HG02642 (cell line): ENCODE results near the gene LMO4.

Experiments
- ATAC-seq: cut with Tn5 transposase; IDR thresholded peaks from one replicate; pipeline ENCODE4 v1.9.1; 2021; ENCODE audit warnings: mild to moderate bottlenecking; ENCODE audit not compliant: unreplicated experiment, poor library complexity

The LMO4 gene, protein sequence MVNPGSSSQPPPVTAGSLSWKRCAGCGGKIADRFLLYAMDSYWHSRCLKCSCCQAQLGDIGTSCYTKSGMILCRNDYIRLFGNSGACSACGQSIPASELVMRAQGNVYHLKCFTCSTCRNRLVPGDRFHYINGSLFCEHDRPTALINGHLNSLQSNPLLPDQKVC

DNA sequence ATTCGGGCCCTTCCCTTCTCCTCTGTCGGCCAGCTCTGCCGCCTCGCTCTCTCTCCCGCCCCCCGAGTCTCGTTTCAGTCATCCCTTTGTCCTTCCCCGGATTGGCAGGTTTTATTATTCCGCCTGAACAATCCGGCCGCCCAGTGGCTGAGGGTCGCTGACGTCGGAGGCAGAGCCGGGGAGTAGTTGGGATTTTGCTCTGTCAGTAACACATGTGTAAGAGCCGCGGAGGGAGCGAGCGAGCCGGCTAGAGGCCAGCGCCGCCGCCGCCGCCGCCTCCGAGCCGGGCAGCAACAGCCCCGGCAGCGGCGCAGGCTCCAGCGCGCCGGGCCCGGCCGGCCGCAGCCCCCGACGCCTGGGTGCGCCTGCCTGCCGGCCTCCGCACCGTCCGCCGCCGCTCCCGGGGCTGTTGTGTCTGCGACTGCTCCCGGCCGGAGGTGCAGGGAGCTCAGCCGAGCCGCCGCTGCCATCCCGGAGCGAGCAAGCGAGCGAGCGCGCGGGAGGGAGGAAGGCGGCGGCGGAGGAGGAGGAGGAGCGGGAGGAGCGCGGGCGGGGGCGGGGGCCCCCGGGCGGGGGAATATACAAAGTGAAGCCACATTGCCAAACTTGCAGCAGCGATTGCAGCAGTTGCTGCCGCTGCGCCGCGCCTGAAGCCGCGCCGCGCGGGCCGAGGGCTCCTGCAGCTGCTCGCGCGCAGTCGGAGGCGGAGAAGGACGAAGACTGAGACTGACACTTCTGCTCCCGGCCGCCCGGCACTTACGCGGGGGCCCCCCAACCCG, at the start of gene LMO4:
Gene LMO4, plus strand, starts transcription at position 609 of the 779 bp plus-strand sequence. CDS start 3,136 bp downstream, outside the sequence.
- peak; percentile 83 for ATAC-seq

GRCh38 chr1:87279536-87279875, 49.2 kb upstream of the LMO4 start:
- ATAC-seq: no peak

DNA sequence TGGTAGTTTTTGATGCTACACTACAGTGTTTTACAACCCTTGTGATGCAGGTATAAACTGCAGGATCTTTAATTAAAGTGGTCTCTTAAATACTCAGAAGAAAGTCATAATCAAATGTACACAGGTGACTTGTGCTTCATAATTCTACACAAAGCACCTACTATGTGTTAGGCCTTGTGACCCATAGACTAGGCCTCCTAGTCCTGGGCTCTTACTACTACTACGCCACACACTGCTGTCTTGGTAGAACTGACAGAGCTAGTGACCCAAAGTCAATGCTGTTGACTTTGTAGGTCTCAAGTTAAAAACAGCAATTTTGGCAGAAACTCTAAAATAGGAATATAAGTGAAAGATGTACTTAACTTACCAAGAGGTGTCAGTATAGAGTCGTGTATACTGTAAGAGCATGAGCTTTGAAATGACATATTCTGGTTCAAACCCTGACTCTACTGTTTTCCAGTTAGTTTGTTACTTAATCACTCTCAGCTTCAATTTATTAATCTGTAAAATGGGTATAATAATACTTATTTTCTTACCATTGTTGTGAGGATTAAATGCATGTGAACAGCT, 48.6 kb upstream of the LMO4 start:
- no peak for ATAC-seq

DNA sequence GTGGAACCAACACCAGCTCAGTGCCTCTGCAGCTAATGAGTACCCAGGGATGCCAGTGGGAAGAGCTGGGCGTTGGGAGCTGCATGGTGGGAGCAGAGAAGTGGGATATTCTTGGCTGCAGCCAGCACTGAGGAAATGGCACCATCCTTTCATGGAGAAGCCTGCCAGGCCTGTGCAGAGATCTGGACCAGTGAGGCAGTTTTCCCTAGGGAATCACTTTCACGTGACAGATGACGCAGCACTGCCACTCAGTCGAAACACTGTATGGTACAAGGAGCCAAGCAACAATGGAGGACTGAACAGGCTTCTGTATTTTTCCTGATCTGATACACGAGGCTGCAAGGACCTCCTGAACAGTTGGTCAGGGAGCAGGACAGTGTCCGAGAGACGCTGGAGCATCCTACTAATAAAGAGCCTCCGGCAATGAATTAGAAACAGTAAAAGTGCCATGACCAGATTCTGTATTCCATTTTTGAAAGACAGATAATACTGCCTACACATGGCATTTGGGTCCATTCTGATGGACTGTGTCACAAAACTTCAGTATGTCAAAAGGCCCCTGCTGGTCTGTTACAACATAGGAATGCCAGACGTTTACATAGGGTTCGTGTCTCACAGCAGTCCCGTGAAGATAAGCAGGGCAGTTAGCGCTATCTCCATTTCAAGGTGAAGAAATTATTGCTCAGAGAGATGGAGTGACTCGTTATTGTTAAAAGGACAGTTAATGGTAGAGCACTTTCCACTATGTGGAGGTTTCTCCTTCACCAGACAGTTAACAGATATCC, 44.0 kb upstream of the LMO4 start:
- ATAC-seq: no peak

DNA sequence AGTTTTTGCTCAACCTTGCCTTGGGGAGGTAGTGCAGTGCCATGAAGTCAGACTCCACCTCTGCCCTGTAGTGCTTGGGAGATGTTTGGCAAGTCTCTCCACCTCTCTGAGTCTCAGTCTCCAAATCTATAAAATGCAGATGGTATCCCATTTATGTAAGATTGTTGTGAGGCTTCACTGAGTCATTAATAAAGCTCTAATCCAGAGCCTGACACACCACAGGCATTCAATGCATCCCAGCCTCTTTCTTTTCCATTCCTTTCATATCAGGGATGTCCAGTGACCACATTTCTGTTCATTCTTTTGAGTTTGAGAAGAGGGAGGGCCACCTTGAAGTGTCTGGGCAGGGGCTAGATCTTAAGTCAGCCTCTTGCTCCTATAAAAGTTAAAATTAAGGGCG, 37.6 kb upstream of the LMO4 start:
- no peak for ATAC-seq

- no peak for ATAC-seq
Observed at GRCh38 chr1:87292684-87293493, 35.8 kb upstream of the LMO4 start.

DNA sequence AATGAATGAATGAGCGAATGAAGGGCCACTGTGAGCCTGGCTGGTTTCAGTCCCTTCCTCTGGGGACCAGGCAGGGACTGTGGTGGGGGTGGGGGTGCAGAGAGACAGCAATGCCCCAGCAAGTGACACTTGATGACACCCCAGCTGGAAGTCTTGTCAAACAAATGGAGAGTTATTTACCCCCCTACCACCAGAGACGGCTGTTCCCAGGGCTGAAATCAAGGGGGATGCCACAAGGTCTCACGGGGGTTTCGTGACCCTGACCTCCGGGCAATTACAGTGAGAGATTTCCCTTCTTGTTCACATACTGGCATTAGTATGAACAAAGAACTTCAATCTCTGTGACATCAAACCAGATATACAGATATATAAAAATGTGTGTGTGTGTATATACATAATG, 34.0 kb upstream of the LMO4 start:
- ATAC-seq: no peak

DNA sequence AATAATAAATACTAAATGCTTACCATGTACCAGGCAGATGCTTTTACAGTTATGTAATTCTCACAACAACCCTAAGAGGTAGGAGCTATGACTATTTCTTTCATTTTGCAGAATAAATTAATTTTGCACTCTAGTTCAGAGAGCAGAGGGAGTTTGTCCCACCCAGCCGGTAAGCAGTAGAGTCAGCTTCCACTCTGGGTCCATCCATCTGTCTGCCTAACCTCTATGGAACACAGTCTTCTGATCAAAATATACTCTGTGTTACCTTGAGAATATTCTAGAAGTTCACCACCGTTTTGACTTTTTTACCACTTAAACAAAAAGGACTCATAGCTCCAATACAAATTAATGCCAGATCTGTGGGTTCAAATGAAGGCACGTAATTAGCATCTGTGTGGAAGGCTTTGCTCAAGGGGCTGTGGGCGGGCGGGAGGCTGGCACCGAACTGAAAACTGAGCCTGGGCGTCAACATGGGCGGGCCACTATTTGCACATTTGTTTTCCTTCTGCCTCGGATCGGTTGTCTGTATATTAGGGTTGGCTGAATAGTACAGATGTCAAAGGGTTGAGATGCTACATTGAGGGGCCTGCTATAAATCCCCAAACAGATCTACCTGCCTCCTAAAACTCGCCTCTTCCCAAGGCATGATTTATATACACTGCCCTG, 33.1 kb upstream of the LMO4 start:
- ATAC-seq: no peak

DNA sequence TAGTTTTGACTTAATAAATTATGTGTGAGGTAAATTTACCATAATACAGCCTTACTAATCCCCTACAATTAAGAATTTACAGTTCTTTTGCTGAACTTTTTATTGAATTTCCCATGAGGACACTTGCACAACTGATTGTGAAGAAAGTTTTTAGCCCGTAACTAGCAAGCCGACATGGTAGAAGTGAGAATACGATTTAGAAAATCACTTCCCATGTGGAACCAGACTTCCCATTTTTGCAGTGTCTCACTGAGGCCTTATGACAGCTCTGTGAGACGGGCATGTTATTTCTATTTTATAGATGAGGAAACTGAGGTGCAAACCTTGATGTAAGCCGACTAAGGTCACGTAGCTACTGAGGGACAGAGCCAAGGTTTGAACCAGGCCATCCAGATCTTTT, 32.5 kb upstream of the LMO4 start:
- no peak for ATAC-seq

GRCh38 chr1:87299661-87300060, 29.0 kb upstream of the LMO4 start:
- ATAC-seq: no peak

- no peak for ATAC-seq
Observed at GRCh38 chr1:87300628-87301027, 28.1 kb upstream of the LMO4 start.

GRCh38 chr1:87305151-87305550, 23.5 kb upstream of the LMO4 start:
- ATAC-seq: no peak

DNA sequence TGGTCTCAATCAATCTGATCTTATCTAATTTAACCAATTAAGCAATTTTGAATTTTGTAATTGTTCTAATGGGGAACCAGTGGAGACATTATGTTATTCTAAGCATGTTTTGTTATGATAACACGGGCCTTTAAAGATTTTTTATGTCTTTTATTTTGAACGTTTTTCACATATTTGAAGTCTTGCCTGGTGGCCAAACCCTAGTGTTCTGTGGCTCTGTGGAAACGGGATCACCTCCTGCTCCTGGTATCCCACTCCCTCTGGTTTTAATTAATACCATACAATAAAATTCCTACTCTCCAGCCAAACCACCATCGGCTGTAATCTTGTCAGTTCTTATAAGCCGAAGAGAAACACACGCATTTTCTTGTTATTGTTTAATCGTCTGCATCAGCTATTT, 22.9 kb upstream of the LMO4 start:
- no peak for ATAC-seq

GRCh38 chr1:87307306-87307705, 21.4 kb upstream of the LMO4 start:
- ATAC-seq: no peak

DNA sequence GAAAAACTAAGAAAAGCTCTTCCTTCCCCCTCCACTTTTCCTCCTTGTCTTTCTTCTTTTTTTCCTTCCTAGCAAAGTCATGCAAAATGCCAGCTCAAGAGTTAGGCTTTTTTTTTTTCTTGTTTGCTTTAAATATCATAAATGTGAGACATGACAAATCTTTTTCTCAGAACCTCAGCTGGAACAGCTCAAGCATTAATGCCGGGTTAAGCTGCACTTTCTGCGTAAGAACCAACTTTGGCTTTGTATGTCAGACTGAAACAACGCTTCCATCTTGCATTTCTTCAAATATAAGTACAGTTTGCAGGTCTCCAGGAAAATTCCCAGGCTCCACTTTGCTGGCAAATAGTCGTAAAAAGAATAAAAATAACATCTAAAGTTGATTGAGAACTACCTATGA, 20.7 kb upstream of the LMO4 start:
- ATAC-seq: no peak

GRCh38 chr1:87314091-87314490, 14.6 kb upstream of the LMO4 start:
- ATAC-seq: no peak

DNA sequence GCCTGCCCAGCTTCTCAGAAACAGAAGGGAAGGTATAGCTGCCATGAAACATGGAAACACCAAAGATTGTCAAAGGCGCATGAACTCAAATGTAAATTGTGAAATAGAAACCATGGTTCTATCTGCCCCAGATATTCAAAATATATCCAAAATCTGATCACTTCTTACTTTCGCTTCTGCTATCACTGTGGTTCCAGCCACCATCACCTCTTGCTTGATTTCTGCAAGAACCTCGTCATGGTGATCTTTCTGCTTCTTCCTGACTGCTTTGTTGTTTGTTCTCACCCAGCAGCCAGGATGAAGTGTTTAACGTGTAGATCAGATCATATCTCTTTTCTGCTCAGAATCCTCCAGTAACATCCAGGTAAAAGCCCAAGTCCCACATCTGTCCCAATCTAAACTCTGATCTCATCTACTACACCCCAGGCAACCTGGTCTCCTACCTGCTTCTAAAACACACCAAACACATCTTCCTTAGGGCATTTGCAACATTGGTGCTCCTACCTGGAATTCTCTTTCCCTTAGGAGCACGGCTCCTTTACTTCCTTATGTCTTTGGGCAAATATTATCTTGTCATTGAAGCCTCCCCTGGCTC, 10.5 kb upstream of the LMO4 start:
- ATAC-seq: no peak

- no peak for ATAC-seq
Observed at GRCh38 chr1:87318806-87319205, 9.9 kb upstream of the LMO4 start.

DNA sequence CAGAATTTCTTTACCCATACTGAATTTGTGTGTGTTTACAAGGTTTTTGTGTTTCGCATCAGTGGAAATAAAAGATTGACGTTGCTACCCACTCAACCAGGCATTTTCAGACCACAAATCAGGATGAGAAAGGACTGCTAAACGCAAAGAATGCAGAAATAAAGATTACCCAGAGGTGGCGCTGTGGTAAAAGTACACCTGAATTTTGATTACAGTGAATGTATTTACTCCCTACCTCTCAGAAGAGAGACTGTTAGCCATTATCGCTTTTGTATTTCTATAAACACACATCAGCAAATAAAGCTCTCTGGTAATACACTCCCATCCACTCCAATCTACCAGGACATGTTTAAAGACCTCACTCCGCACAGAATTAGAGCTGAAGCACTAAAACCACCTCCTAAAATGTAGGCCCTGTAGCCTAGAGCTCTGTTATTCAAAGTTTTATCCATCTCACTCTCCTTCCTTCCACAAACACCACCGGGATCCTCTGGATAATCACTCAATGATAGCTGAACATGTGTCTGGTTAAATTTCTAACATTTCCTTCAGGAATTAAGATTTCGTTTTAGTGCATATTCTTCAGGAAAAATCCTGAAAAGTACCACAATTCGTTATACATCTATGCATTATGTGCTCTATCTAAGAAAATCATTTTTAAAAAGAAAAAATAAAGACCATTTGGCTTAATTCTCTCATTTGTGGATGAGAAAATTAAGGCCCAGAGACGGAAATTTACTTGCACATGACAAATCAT, 2.5 kb upstream of the LMO4 start:
- no peak for ATAC-seq
